ENCODE results near the gene TTYH2.

- TF ChIP-seq CTCF (IDR thresholded peaks at IDR 0.05) (no peak), EZH2 (IDR thresholded peaks at IDR 0.05; ENCODE audit: borderline replicate concordance, insufficient read depth, low read depth, low read length, poor library complexity, severe bottlenecking) (no peak)
Observed at GRCh38 chr17:74251569-74251968, 38.2 kb downstream of the TTYH2 start.
